CD8-positive, alpha-beta memory T cell (primary cell): ENCODE data around the gene CASTOR2. TPM values are rescaled to one million over a fixed set of nuclear protein-coding genes. Genes with fewer than 3 reads are reported as not detected.

Source experiments
- CTCF ChIA-PET: fragments of 350-600 bp; sonication (Branson Sonifier 250); formaldehyde crosslinking; loops from one replicate; lab custom pipeline; 2021; ENCODE audit warnings: antibody characterized with exemption; lab: Charles Lee
- POLR2A ChIA-PET: fragments of 350-600 bp; sonication (Branson Sonifier 250); formaldehyde crosslinking; loops from one replicate; lab custom pipeline; 2021; ENCODE audit warnings: antibody characterized with exemption; lab: Charles Lee
- DNase-seq, 5 donors: peaks; one replicate each; pipeline versions ENCODE4 v3.0.0 to v3.0.0-alpha.2; 2020 to 2022; ENCODE audit warnings: mixed read lengths in 1 of 5
- H3K27ac ChIP-seq: one replicate; pipeline ENCODE4 v1.7.0; 2013; ENCODE audit warnings: low read depth, mild to moderate bottlenecking, low read length, moderate library complexity
- H3K27me3 ChIP-seq: 2 replicates; pipeline ENCODE4 v1.7.0; 2013; ENCODE audit warnings: low read length, mild to moderate bottlenecking; ENCODE audit not compliant: insufficient read depth, poor library complexity, severe bottlenecking
- H3K36me3 ChIP-seq: 2 replicates; pipeline ENCODE4 v1.7.0; 2013; ENCODE audit warnings: mild to moderate bottlenecking, low read length, moderate library complexity; ENCODE audit not compliant: insufficient read depth
- H3K4me1 ChIP-seq: 2 replicates; pipeline ENCODE4 v1.7.0; 2013; ENCODE audit warnings: mild to moderate bottlenecking, low read length, moderate library complexity; ENCODE audit not compliant: insufficient read depth
- H3K4me3 ChIP-seq: 2 replicates; pipeline ENCODE4 v1.7.0; 2013; ENCODE audit warnings: mild to moderate bottlenecking, low read length
- H3K9me3 ChIP-seq: 2 replicates; pipeline ENCODE4 v1.7.0; 2013; ENCODE audit warnings: mild to moderate bottlenecking, low read length
- H3K27ac Mint-ChIP-seq, 8 donors: one replicate each; pipeline ENCODE4 v1.8.0; 2020 to 2021; ENCODE audit warnings: mixed read lengths in 8 of 8, mild to moderate bottlenecking in 6 of 8, inconsistent platforms in 3 of 8, moderate library complexity in 3 of 8
- H3K27me3 Mint-ChIP-seq, 2 donors: one replicate each; pipeline ENCODE4 v1.8.0; 2020 to 2021; ENCODE audit warnings: mixed read lengths in 2 of 2, mild to moderate bottlenecking in 1 of 2, moderate library complexity in 1 of 2
- H3K36me3 Mint-ChIP-seq, 3 donors: one replicate each; pipeline ENCODE4 v1.8.0; 2020 to 2021; ENCODE audit warnings: mixed read lengths in 3 of 3, inconsistent platforms in 1 of 3, mild to moderate bottlenecking in 1 of 3
- H3K4me1 Mint-ChIP-seq, 3 donors: one replicate each; pipeline ENCODE4 v1.8.0; 2020 to 2021; ENCODE audit warnings: mixed read lengths in 3 of 3, inconsistent platforms in 1 of 3, mild to moderate bottlenecking in 1 of 3
- H3K4me3 Mint-ChIP-seq, 7 donors: one replicate each; pipeline ENCODE4 v1.8.0; 2020 to 2021; ENCODE audit warnings: mixed read lengths in 7 of 7, mild to moderate bottlenecking in 6 of 7, moderate library complexity in 4 of 7, inconsistent platforms in 2 of 7
- H3K9me3 Mint-ChIP-seq, 5 donors: one replicate each; pipeline ENCODE4 v1.8.0; 2020 to 2022; ENCODE audit warnings: mixed read lengths in 5 of 5, mild to moderate bottlenecking in 3 of 5, moderate library complexity in 2 of 5, inconsistent platforms in 1 of 5
- polyA plus RNA-seq: library from polyadenylated mRNA; unstranded; fragments of 300-500 nt; fragmentation: Illumina TruSeq; gene quantifications from one replicate; pipeline ENCODE4 v1.2.3, GENCODE V29; 2021
- total RNA-seq, 2 experiments: library from RNA; stranded (reverse); gene quantifications; one replicate each; pipeline ENCODE4 v1.2.3, GENCODE V29; 2021

CASTOR2 gene
- total and polyA plus RNA-seq, 3 experiments from 2014 or later: 0.69 to 6.8 (median 6.3) TPM

DNA sequence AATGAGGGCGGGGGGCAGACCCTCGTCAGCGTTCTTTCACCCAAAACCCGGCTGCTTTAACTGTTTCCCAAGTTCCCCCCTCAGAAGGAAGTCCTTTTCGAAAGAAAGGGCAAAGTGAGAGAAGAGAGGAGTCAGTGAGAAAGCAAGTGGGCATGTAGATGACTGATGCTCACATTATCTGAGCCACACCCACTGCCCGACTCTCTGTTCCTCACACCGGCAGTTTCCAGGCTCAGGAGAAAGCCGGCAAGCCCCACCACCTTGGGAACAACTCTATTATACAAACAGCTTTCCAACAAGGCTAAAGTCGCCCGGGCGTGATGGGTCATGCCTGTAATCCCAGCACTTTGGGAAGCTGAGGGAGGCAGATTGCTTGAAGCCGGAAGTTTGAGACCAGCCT, 86.0 kb downstream of the CASTOR2 start:
- H3K36me3 ChIP-seq: peaks cover 16% of the 10 kb centered on the region
- H3K4me3 Mint-ChIP-seq: no peak overlapping the region
- peaks cover 0 to 84% (median 7%) of the 10 kb centered on the region in 3 donors for H3K36me3 Mint-ChIP-seq
- no peaks in the 10 kb centered on the region for H3K9me3 Mint-ChIP-seq
- CTCF ChIA-PET: no interaction called here
- no peak overlapping the region for H3K27ac Mint-ChIP-seq
- H3K4me3 ChIP-seq: no peak overlapping the region
- no peak for DNase-seq
- H3K4me1 ChIP-seq: no peaks in the 10 kb centered on the region
- no peaks in the 10 kb centered on the region for H3K9me3 ChIP-seq
- no peaks in the 10 kb centered on the region for H3K4me1 Mint-ChIP-seq
- no peak overlapping the region for H3K27ac ChIP-seq
- POLR2A ChIA-PET: no interaction called here
- no peaks in the 10 kb centered on the region for H3K27me3 ChIP-seq
- no peaks in the 10 kb centered on the region for H3K27me3 Mint-ChIP-seq

DNA sequence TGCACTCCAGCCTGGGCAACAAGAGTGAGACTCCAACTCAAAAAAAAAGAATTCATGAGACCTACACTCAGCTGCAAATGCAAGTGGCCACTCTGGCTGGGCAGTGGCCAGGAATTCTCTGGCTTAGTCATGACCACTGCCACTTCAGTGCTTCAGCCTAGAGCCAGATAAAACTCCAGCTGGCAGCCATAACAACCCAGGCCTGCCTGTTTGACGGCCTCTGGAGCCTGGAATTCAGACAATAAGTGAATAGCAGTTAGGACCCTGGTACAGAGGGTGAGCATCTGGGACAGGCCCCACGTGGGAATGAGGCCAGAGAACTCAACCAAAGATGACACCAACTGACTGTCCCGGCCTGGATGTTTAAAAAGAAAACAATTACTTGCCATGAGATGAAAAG, 90.2 kb downstream of the CASTOR2 start:
- Histone ChIP-seq H3K27ac (no peak overlapping the region), H3K4me3 (no peak overlapping the region), H3K36me3 (peaks cover 39% of the 10 kb centered on the region), H3K4me1 (no peaks in the 10 kb centered on the region), H3K27me3 (no peaks in the 10 kb centered on the region), H3K9me3 (no peaks in the 10 kb centered on the region)
- Mint-ChIP-seq H3K27ac (no peak overlapping the region), H3K9me3 (no peaks in the 10 kb centered on the region), H3K36me3 (peaks cover 4 to 89% (median 22%) of the 10 kb centered on the region in 3 donors), H3K4me3 (no peak overlapping the region), H3K27me3 (no peaks in the 10 kb centered on the region), H3K4me1 (no peaks in the 10 kb centered on the region)
- no peak for DNase-seq
- ChIA-PET CTCF (no interaction called here), POLR2A (no interaction called here)

DNA sequence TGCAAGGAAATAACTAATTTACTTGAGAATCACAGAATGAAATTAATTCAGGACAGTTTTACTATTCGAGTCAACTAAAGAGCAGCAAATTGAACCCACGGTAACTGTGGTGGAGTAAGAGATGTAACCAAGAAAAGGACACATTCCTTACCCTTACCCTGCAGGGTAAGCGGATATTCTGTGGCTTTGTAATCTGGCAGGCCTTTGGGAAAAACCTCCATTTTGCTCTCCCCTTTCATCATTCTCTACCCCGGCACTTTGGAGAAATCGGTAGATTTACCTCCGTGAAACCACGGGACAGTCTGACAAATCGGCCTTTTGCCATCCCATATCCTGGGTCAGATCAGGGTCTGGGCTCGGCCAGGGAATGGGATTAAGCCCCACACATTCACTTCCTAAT, 90.7 kb downstream of the CASTOR2 start:
- no peak overlapping the region for H3K4me3 ChIP-seq
- no peak overlapping the region for H3K27ac ChIP-seq
- POLR2A ChIA-PET: no interaction called here
- Mint-ChIP-seq H3K4me3 (no peak overlapping the region), H3K9me3 (no peaks in the 10 kb centered on the region), H3K4me1 (no peaks in the 10 kb centered on the region), H3K36me3 (peaks cover 4 to 90% (median 22%) of the 10 kb centered on the region in 3 donors), H3K27me3 (no peaks in the 10 kb centered on the region), H3K27ac (no peak overlapping the region)
- no peaks in the 10 kb centered on the region for H3K27me3 ChIP-seq
- DNase-seq: no peak
- no peaks in the 10 kb centered on the region for H3K4me1 ChIP-seq
- no peaks in the 10 kb centered on the region for H3K9me3 ChIP-seq
- peaks cover 41% of the 10 kb centered on the region for H3K36me3 ChIP-seq
- CTCF ChIA-PET: no interaction called here

DNA sequence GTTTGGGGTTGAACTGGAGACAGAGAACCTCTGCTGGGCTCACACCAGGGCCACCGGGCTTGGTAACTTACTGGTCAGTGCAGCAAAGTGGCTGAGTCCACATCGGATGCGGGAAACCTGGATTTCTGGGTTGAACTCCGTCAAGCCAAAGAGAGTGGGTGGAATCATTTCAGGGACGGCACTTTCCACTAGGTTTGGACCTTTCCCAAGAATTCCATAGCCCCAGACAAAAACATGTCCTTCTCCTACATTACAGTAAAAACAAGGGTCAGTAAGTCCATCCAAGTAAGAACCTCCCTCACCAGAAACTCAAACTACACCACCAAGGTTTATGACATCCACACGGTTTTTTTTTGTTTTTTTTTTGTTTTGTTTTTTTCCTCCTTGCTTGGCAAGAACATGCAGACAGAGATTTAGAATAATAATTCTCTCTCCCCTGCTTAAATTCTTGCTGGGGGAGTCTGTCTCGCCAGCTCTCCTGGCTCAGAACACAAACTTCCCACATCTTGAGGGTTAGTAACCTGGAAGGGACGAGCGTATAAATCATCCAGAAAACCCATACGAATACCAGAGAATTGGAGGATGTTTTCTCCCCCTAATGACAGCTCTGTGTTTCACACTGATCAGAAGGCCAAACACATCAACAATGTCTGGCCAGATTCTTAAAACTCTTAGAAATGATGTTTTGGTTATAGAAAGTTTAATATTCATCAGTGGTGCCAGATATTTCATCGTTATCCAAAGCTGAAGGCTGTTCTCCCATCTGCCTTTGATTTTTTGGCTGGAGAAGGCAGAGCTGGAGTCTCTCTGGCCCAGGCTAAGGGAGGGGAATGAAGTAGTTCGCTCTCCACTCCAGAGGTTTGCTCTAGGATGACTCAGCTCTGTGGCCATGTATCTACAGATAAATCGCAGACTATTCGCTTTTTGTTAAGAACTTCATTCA, 91.6 kb downstream of the CASTOR2 start:
- no peaks in the 10 kb centered on the region for H3K4me1 Mint-ChIP-seq
- Histone ChIP-seq H3K27me3 (no peaks in the 10 kb centered on the region), H3K9me3 (no peaks in the 10 kb centered on the region), H3K36me3 (peaks cover 48% of the 10 kb centered on the region), H3K4me1 (no peaks in the 10 kb centered on the region), H3K27ac (no peak overlapping the region), H3K4me3 (no peak overlapping the region)
- H3K27me3 Mint-ChIP-seq: no peaks in the 10 kb centered on the region
- peak overlapping the region in 1 of 8 donors; percentile 17 for H3K27ac Mint-ChIP-seq
- H3K36me3 Mint-ChIP-seq: peaks cover 4 to 92% (median 22%) of the 10 kb centered on the region in 3 donors
- POLR2A ChIA-PET: no interaction called here
- H3K4me3 Mint-ChIP-seq: no peak overlapping the region
- CTCF ChIA-PET: no interaction called here
- H3K9me3 Mint-ChIP-seq: no peaks in the 10 kb centered on the region
- DNase-seq: no peak

DNA sequence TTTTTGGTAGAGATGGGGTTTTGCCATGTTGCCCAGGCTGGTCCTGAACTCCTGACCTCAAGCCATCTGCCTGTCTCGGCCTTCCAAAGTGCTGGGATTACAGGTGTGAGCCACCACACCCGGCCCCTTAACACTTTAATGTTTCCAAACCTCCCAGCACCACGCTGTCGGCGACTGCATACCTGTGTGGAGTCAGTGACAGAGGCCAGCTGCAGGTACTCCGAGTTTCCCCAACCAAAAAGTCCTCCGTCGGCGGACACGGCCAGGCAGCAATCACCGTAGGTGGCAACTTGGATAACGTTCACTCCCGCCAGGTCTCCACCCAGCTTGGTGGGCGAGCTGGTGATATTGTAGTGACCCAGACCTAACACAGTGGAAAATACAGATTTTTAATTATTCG, 93.9 kb downstream of the CASTOR2 start:
- H3K27ac ChIP-seq: no peak overlapping the region
- Mint-ChIP-seq H3K27me3 (no peaks in the 10 kb centered on the region), H3K9me3 (no peaks in the 10 kb centered on the region), H3K36me3 (peaks cover 4 to 93% (median 27%) of the 10 kb centered on the region in 3 donors), H3K4me3 (no peak overlapping the region), H3K4me1 (no peaks in the 10 kb centered on the region), H3K27ac (peak overlapping the region in 1 of 8 donors; percentile 44)
- CTCF ChIA-PET: no interaction called here
- POLR2A ChIA-PET: no interaction called here
- peak in 1 of 5 donors; percentile 28 for DNase-seq
- H3K9me3 ChIP-seq: no peaks in the 10 kb centered on the region
- H3K4me1 ChIP-seq: no peaks in the 10 kb centered on the region
- no peak overlapping the region for H3K4me3 ChIP-seq
- peaks cover 46% of the 10 kb centered on the region for H3K36me3 ChIP-seq
- no peaks in the 10 kb centered on the region for H3K27me3 ChIP-seq

DNA sequence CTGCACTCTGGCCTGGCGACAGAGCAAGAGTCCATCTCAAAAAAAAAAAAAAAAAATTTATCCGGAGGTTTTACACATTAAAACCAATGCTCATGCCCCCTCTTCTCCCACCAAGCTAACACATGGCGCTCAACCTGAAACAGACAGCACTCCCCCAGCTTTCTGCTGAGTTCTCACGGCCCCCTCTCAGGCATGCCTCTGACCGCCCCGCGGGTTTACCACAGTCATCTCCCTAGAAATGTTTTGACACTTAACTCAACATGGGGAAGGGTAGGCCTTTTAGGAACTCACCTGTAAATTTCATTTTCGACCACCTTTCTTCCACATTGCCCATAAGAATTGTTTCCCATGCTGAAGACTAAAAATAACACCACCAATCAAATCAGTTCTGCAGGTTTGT, 99.8 kb downstream of the CASTOR2 start:
- no peak for DNase-seq
- H3K27me3 ChIP-seq: no peaks in the 10 kb centered on the region
- Mint-ChIP-seq H3K27ac (peak overlapping the region in 1 of 8 donors; percentile 26), H3K4me3 (no peak overlapping the region), H3K9me3 (no peaks in the 10 kb centered on the region), H3K4me1 (no peaks in the 10 kb centered on the region), H3K36me3 (peaks cover 0 to 80% (median 9%) of the 10 kb centered on the region in 3 donors), H3K27me3 (no peaks in the 10 kb centered on the region)
- H3K36me3 ChIP-seq: peaks cover 20% of the 10 kb centered on the region
- H3K4me1 ChIP-seq: no peaks in the 10 kb centered on the region
- no peaks in the 10 kb centered on the region for H3K9me3 ChIP-seq
- ChIA-PET POLR2A (no interaction called here), CTCF (no interaction called here)
- H3K4me3 ChIP-seq: no peak overlapping the region
- H3K27ac ChIP-seq: no peak overlapping the region

DNA sequence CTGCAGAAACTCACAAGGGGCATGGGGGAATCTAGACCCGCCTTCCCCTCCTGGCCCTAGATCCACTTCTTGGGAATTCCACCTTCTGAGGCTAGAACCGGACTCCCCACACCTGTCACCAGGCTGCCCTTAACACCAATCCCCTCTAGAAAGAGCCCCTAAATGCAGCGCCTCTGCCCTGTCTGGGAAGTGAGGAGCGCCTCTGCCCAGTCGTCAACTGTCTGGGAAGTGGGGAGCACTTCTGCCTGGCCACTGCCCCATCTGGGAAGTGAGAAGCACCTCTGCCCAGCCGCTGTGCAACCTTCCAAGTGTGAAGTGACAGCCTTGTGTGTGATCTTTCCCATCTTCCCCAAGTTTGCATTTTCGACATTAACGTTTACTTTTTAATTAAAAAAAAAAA, 100.3 kb downstream of the CASTOR2 start:
- Mint-ChIP-seq H3K27ac (no peak overlapping the region), H3K27me3 (no peaks in the 10 kb centered on the region), H3K9me3 (no peaks in the 10 kb centered on the region), H3K36me3 (peaks cover 0 to 79% (median 9%) of the 10 kb centered on the region in 3 donors), H3K4me1 (peaks cover 0 to 1% (median 0%) of the 10 kb centered on the region in 3 donors), H3K4me3 (no peak overlapping the region)
- ChIA-PET POLR2A (no interaction called here), CTCF (no interaction called here)
- Histone ChIP-seq H3K27ac (no peak overlapping the region), H3K4me1 (no peaks in the 10 kb centered on the region), H3K9me3 (no peaks in the 10 kb centered on the region), H3K27me3 (no peaks in the 10 kb centered on the region), H3K36me3 (peaks cover 20% of the 10 kb centered on the region), H3K4me3 (no peak overlapping the region)
- peak in 1 of 5 donors; percentile 28 for DNase-seq

DNA sequence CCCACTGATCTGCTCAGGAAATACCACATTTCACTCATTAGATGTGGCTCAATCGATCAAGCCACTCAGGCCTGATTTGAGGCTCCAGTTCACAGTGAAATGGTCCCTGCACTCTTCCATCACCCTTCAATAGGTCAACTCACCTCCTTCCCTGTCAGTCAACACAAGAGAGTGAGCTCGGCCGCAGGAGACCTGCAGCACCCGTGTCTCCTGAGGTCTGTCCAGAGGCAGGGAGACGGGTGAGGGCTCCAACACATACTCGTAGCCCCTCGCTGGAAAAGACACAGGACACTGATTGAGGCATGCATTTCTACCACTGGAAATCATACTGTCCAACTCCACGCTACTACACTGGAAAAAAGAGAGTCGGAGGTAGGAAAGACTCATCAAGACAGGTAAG, 102.0 kb downstream of the CASTOR2 start:
- CTCF ChIA-PET: no interaction called here
- Mint-ChIP-seq H3K27me3 (no peaks in the 10 kb centered on the region), H3K36me3 (peaks cover 0 to 75% (median 8%) of the 10 kb centered on the region in 3 donors)

More for the DNA sequence above, 102.0 kb downstream of the CASTOR2 start:
- DNase-seq: peak in 1 of 5 donors; percentile 33
- POLR2A ChIA-PET: no interaction called here
- H3K9me3 ChIP-seq: no peaks in the 10 kb centered on the region
- no peaks in the 10 kb centered on the region for H3K27me3 ChIP-seq
- Mint-ChIP-seq H3K9me3 (no peaks in the 10 kb centered on the region), H3K4me1 (peaks cover 1 to 3% (median 3%) of the 10 kb centered on the region in 3 donors), H3K27ac (no peak overlapping the region), H3K4me3 (peak overlapping the region in 1 of 7 donors; percentile 75)
- no peak overlapping the region for H3K27ac ChIP-seq
- no peaks in the 10 kb centered on the region for H3K4me1 ChIP-seq
- peaks cover 14% of the 10 kb centered on the region for H3K36me3 ChIP-seq
- no peak overlapping the region for H3K4me3 ChIP-seq
